ENCODE data around the gene DDX42. TPM values are rescaled to one million over a fixed set of nuclear protein-coding genes. Genes with fewer than 3 reads are reported as not detected.

The DDX42 gene
- 132 and 135 TPM in 2 replicates for total RNA-seq

- intact Hi-C loops (cut with micrococcal nuclease) = loop anchor here (1.0 to 5.0 kb wide), 2 partner anchors 358 to 489 kb away; partner anchors contain the start of genes ERN1 and TEX2
Observed at GRCh38 chr17:63774141-63774968, at the start of gene DDX42. TSS of gene DDX42 (plus strand) at chr17:63774170. CDS start at chr17:63787050, 12,880 bp downstream.

- intact Hi-C loops (cut with micrococcal nuclease) = no loop called here
Observed at GRCh38 chr17:63735691-63736090, 38.3 kb upstream of the DDX42 start.

GRCh38 chr17:63740464-63741142 lies 33.4 kb upstream of the DDX42 start:
- intact Hi-C loops (cut with micrococcal nuclease) = loop anchor here (1.0 to 5.0 kb wide), 11 partner anchors 33 to 1878 kb away; partner anchors contain the start of genes BRIP1, CCDC47, CEP95 and DCAF7

- intact Hi-C loops (cut with micrococcal nuclease) = loop anchor here (1.0 to 5.0 kb wide), 11 partner anchors 32 to 1879 kb away; partner anchors contain the start of genes BRIP1, CCDC47, CEP95 and DCAF7
Observed at GRCh38 chr17:63741143-63741407, 32.9 kb upstream of the DDX42 start.

- intact Hi-C loops (cut with micrococcal nuclease) = loop anchor here (1.0 to 5.0 kb wide), 12 partner anchors 11 to 1879 kb away; partner anchors contain the start of genes BRIP1, CCDC47, CEP95 and DCAF7
Observed at GRCh38 chr17:63741408-63742173, 32.4 kb upstream of the DDX42 start, which contains the start of gene STRADA. TSS of gene STRADA (minus strand) at chr17:63741799. CDS start at chr17:63728369, 13,430 bp downstream.

GRCh38 chr17:63751806-63752205 lies 22.2 kb upstream of the DDX42 start:
- intact Hi-C loops (cut with micrococcal nuclease) = loop anchor here (1.0 kb wide), 1 partner anchor 10 kb away; no protein-coding TSS in a partner anchor

- intact Hi-C loops (cut with micrococcal nuclease) = loop anchor here (1.0 kb wide), 1 partner anchor 10 kb away; no protein-coding TSS in a partner anchor
Observed at GRCh38 chr17:63752707-63753106, 21.3 kb upstream of the DDX42 start.

GRCh38 chr17:63753215-63753614 lies 20.8 kb upstream of the DDX42 start:
- intact Hi-C loops (cut with micrococcal nuclease) = no loop called here

GRCh38 chr17:63754046-63754445 lies 19.9 kb upstream of the DDX42 start:
- intact Hi-C loops (cut with micrococcal nuclease) = no loop called here

GRCh38 chr17:63758428-63758827 lies 15.5 kb upstream of the DDX42 start:
- intact Hi-C loops (cut with micrococcal nuclease) = no loop called here

GRCh38 chr17:63760771-63761539 lies 13.0 kb upstream of the DDX42 start:
- intact Hi-C loops (cut with micrococcal nuclease) = no loop called here

GRCh38 chr17:63762161-63763078 lies 11.6 kb upstream of the DDX42 start:
- intact Hi-C loops (cut with micrococcal nuclease) = no loop called here

- intact Hi-C loops (cut with micrococcal nuclease) = no loop called here
Observed at GRCh38 chr17:63764716-63765115, 9.3 kb upstream of the DDX42 start.

- intact Hi-C loops (cut with micrococcal nuclease) = no loop called here
Observed at GRCh38 chr17:63766754-63767153, 7.2 kb upstream of the DDX42 start.

- intact Hi-C loops (cut with micrococcal nuclease) = no loop called here
Observed at GRCh38 chr17:63768433-63768832, 5.5 kb upstream of the DDX42 start.

- intact Hi-C loops (cut with micrococcal nuclease) = loop anchor here (1.0 to 5.0 kb wide), 13 partner anchors 32 to 734 kb away; partner anchors contain the start of genes CEP95, DCAF7, DDX5 and ERN1
Observed at GRCh38 chr17:63772801-63773271, 1.1 kb upstream of the DDX42 start.

- intact Hi-C loops (cut with micrococcal nuclease) = loop anchor here (1.0 to 5.0 kb wide), 14 partner anchors 32 to 733 kb away; partner anchors contain the start of genes CEP95, DCAF7, DDX5 and ERN1
Observed at GRCh38 chr17:63773272-63774140, 464 bp upstream of the DDX42 start, which contains the start of gene CCDC47. TSS of gene CCDC47 (minus strand) at chr17:63773597. CDS start at chr17:63766175, 7,422 bp downstream.

GRCh38 chr17:63774969-63775265 lies 947 bp downstream of the DDX42 start:
- intact Hi-C loops (cut with micrococcal nuclease) = loop anchor here (1.0 to 5.0 kb wide), 2 partner anchors 357 to 488 kb away; partner anchors contain the start of genes ERN1 and TEX2
